OCI-LY3 (cell line): Measurements from ENCODE around the gene TOR1AIP1.

Experiments
- H2AFZ ChIP-seq: fragments of 200-600, 300-600 bp; shearing (Covaris generic); 2 replicates; pipeline ENCODE4 v1.6.0; 2014; ENCODE audit warnings: antibody characterized with exemption, low read depth, low read length
- H3K27ac ChIP-seq: fragments of 200-600, 300-600 bp; sonication (generic); 2 replicates; pipeline ENCODE4 v1.5.1; 2014; ENCODE audit warnings: mild to moderate bottlenecking, low read length, moderate library complexity, mixed read lengths
- H3K27me3 ChIP-seq: fragments of 200-600, 300-600 bp; sonication (generic); 2 replicates; pipeline ENCODE4 v1.6.1; 2014; ENCODE audit warnings: low read depth, low read length, mixed read lengths
- H3K36me3 ChIP-seq: fragments of 200-600, 300-600 bp; sonication (generic); replicated peaks from 2 replicates; pipeline ENCODE3; 2014; ENCODE audit warnings: low read depth, low read length, mixed read lengths
- H3K4me1 ChIP-seq: fragments of 300-600, 200-600 bp; sonication (generic); 2 replicates; pipeline ENCODE4 v1.6.1; 2014; ENCODE audit warnings: low read length, mixed read lengths
- H3K4me2 ChIP-seq: fragments of 200-600, 300-600 bp; sonication (generic); 2 replicates; pipeline ENCODE4 v1.6.1; 2014; ENCODE audit warnings: low read length, mixed read lengths
- H3K4me3 ChIP-seq: fragments of 300-600, 200-600 bp; sonication (generic); 2 replicates; pipeline ENCODE4 v1.5.1; 2014; ENCODE audit warnings: antibody characterized with exemption, mild to moderate bottlenecking, low read length, moderate library complexity
- H3K79me2 ChIP-seq: fragments of 300-600, 200-600 bp; shearing (Covaris generic); 2 replicates; pipeline ENCODE4 v1.6.1; 2014; ENCODE audit warnings: mild to moderate bottlenecking, low read length, mixed read lengths
- H3K9ac ChIP-seq: fragments of 300-600, 200-600 bp; shearing (Covaris generic); 2 replicates; pipeline ENCODE4 v1.6.0; 2014; ENCODE audit warnings: mild to moderate bottlenecking, low read length, moderate library complexity
- H3K9me3 ChIP-seq: fragments of 200-600, 300-600 bp; shearing (Covaris generic); 2 replicates; pipeline ENCODE4 v1.6.1; 2014; ENCODE audit warnings: low read length, mixed read lengths; ENCODE audit not compliant: insufficient read depth
- H4K20me1 ChIP-seq: fragments of 200-600, 300-600 bp; sonication (generic); 2 replicates; pipeline ENCODE4 v1.6.1; 2016; ENCODE audit warnings: low read length, mixed read lengths; ENCODE audit not compliant: insufficient read depth
- CTCF ChIP-seq: fragments of 200-600, 300-600 bp; sonication (generic); IDR thresholded peaks from 2 replicates; pipeline ENCODE4 v1.5.1; 2014; ENCODE audit warnings: antibody characterized with exemption, low read length, low read depth
- EZH2phosphoT487 ChIP-seq: fragments of 200-600 bp; shearing (Covaris generic); IDR thresholded peaks from 2 replicates; pipeline ENCODE4 v1.6.1; 2018; ENCODE audit warnings: antibody characterized with exemption, mixed run types, low read depth

TOR1AIP1 gene

GRCh38 chr1:179910934-179911333 lies 28.8 kb downstream of the TOR1AIP1 start:
- Histone ChIP-seq H4K20me1 (no peaks in the 10 kb centered on the region), H3K79me2 (no peaks in the 10 kb centered on the region), H2AFZ (no peak overlapping the region), H3K4me3 (no peak overlapping the region), H3K27ac (no peak overlapping the region), H3K4me1 (no peaks in the 10 kb centered on the region), H3K27me3 (no peaks in the 10 kb centered on the region), H3K9me3 (no peaks in the 10 kb centered on the region), H3K9ac (no peak overlapping the region), H3K4me2 (no peak overlapping the region), H3K36me3 (peaks cover 39% of the 10 kb centered on the region)
- TF ChIP-seq CTCF (no peak), EZH2phosphoT487 (no peak)

- H2AFZ ChIP-seq: no peak overlapping the region
- no peak overlapping the region for H3K4me2 ChIP-seq
- no peak overlapping the region for H3K9ac ChIP-seq
- H3K27ac ChIP-seq: no peak overlapping the region
- H3K36me3 ChIP-seq: peaks cover 37% of the 10 kb centered on the region
- H3K4me1 ChIP-seq: no peaks in the 10 kb centered on the region
- H3K27me3 ChIP-seq: no peaks in the 10 kb centered on the region
- TF ChIP-seq EZH2phosphoT487 (no peak), CTCF (no peak)
- no peak overlapping the region for H3K4me3 ChIP-seq
- no peaks in the 10 kb centered on the region for H3K79me2 ChIP-seq
- no peaks in the 10 kb centered on the region for H3K9me3 ChIP-seq
- no peaks in the 10 kb centered on the region for H4K20me1 ChIP-seq
These were observed 29.7 kb downstream of the TOR1AIP1 start for GRCh38 chr1:179911812-179912211.

GRCh38 chr1:179917601-179918429 lies 35.7 kb downstream of the TOR1AIP1 start:
- Histone ChIP-seq H4K20me1 (no peaks in the 10 kb centered on the region), H3K79me2 (no peaks in the 10 kb centered on the region), H3K27me3 (no peaks in the 10 kb centered on the region), H3K9me3 (no peaks in the 10 kb centered on the region), H3K36me3 (peaks cover 44% of the 10 kb centered on the region), H2AFZ (no peak overlapping the region), H3K4me3 (no peak overlapping the region), H3K4me1 (peaks cover 1% of the 10 kb centered on the region), H3K4me2 (no peak overlapping the region), H3K9ac (no peak overlapping the region), H3K27ac (no peak overlapping the region)
- no peak for TF ChIP-seq EZH2phosphoT487
- no peak for TF ChIP-seq CTCF

GRCh38 chr1:179921472-179921871 lies 39.4 kb downstream of the TOR1AIP1 start:
- Histone ChIP-seq H4K20me1 (no peaks in the 10 kb centered on the region), H3K9me3 (no peaks in the 10 kb centered on the region), H3K27ac (no peak overlapping the region), H3K4me2 (no peak overlapping the region), H3K4me3 (no peak overlapping the region), H3K79me2 (no peaks in the 10 kb centered on the region), H3K4me1 (peaks cover 20% of the 10 kb centered on the region), H3K27me3 (no peaks in the 10 kb centered on the region), H2AFZ (no peak overlapping the region), H3K36me3 (peaks cover 23% of the 10 kb centered on the region), H3K9ac (no peak overlapping the region)
- no peak for TF ChIP-seq CTCF
- TF ChIP-seq EZH2phosphoT487: no peak
